Glomerular visceral epithelial cell (primary cell): ENCODE measurements around the gene LHFPL6.
"Not testable (repeated sequence)": the region's sequence is repeated elsewhere in the genome, so short reads cannot be mapped to it uniquely, and the experiment has no call there.

Experiments
- DNase-seq: peaks from one replicate; pipeline ENCODE4 v3.0.0-alpha.2; 2016; ENCODE audit errors: extremely low spot score

The LHFPL6 gene

GRCh38 chr13:39347926-39348901 is 254.8 kb downstream of the LHFPL6 start:
- DNase-seq: no peak

DNA sequence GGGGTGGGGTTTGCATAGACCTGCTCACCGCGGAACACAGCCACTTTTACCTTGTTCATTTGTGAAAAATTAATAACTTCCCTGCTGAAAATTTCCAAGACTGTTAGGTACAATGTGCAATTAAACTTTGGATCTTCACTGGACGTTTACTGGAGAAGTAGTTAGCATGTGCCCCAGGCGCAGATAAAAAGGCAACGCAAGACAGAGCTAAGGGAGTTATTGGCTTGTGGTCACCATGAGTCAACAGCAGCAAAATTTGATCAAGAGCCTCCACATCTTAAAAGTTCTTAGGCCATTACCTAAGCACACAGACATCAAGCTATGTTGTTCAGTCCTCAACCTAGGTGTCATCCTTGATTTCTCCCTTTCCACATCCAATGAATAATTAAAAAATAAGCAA is 257.0 kb downstream of the LHFPL6 start:
- no peak for DNase-seq

DNA sequence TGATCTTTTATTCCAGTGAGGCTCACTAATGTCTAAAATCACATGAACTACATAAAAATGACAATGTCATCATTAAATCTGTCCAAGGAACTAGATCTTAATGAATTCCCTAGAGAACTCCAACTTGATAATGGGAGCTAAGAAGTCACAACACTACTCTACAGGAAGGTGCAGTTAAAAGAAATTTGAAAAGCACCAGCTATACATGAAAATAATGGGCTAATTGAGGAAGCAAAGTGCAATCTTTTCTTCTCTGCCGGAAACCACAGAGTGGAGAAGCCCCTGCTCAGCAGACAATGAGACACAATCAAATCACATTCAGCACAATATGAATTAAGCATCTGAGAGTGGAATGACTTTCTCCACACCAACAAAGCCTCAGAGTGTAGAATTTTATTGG is 261.7 kb downstream of the LHFPL6 start:
- DNase-seq: no peak

- DNase-seq: not testable (repeated sequence)
These were observed 264.9 kb downstream of the LHFPL6 start for GRCh38 chr13:39338114-39338513.

DNA sequence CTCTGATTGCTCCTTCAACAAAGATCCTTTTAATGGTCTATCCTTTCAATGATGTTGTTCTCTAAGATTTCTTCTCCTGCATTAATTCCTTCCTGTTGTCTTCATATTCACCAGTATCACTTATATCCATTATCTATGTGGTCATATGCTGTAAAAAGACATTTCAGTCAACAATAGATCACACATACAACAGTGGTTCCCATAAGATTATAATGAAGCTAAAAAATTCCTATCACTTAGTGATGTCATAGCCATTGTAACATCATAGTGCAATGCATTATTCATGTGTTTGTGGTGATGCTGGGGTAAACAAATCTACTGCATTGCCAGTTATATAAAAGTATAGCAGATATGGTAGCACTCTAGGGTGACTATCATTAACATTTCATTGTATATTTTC is 266.1 kb downstream of the LHFPL6 start:
- DNase-seq: no peak

- no peak for DNase-seq
These were observed 266.8 kb downstream of the LHFPL6 start for GRCh38 chr13:39336207-39336606.

GRCh38 chr13:39335721-39336120 is 267.3 kb downstream of the LHFPL6 start:
- DNase-seq: no peak

DNA sequence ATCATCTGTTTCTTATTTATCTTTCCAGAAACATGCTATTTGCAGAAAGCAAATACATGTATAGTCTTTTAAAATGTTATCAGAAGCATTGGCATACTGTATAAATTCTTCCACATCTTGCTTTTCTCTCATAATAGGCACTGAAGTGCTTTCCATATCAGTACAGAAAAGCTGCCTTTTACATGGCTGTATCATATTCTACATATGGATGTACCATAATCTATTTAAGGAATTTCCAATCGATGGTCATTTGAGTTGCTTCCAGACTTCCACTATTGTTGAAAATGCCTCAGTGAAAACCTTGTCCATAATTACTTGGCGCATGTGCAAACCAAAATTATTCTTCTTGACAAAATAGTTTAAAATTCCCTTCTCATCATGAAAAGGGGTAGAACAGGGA is 272.5 kb downstream of the LHFPL6 start:
- no peak for DNase-seq

GRCh38 chr13:39329182-39329639 is 273.8 kb downstream of the LHFPL6 start:
- DNase-seq: no peak

GRCh38 chr13:39327172-39327479 is 275.9 kb downstream of the LHFPL6 start:
- no peak for DNase-seq

DNA sequence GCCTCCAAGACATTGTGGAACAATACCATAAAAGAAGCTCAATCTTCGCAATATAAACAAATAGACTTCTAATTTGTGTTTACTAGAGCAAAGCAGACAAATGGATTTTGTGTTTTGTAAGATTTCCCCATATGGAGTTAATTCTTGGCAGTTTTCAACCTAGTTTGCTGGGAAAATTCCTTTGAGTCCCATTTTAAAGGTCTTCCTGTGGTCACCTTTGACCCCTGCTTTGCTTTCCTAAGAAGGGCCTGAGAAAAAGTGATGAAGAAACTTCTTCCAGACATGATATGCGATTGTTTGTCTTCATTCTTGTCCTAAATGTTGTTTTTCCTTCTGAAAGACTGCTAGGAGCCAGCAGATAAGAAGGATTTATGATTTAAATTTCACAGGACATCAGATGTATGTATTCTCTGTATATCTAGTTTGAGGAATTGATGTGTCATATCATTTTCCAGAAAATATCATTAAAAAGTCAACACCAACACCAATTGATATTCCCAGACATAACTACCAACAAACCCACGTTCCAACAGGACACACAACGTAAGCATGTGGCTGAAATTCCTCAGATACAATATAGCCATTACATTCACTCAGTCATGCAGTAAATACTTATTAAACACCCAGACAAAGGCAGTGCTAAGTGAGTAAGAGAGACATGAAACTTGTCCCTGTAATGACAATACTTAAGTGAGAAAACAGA is 276.4 kb downstream of the LHFPL6 start:
- DNase-seq: no peak

DNA sequence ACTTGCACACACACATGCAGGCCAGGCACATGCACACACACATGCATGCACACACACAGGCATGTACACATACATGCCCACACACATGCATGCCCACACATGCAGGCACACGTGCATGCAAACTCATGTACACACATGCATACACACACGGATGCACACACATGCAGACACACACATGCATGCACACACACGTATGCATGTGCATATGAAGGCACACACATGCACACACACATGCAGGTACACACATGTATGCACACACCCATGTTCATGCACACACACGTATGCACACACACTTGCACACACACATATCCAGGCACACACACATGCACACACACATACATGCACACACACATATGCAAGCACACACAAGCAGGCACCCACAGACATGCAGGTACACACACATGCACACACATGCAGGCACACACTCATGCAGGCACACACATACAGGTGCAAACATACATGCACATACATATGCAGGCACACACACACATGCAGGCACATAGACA is 278.1 kb downstream of the LHFPL6 start:
- DNase-seq: no peak

DNA sequence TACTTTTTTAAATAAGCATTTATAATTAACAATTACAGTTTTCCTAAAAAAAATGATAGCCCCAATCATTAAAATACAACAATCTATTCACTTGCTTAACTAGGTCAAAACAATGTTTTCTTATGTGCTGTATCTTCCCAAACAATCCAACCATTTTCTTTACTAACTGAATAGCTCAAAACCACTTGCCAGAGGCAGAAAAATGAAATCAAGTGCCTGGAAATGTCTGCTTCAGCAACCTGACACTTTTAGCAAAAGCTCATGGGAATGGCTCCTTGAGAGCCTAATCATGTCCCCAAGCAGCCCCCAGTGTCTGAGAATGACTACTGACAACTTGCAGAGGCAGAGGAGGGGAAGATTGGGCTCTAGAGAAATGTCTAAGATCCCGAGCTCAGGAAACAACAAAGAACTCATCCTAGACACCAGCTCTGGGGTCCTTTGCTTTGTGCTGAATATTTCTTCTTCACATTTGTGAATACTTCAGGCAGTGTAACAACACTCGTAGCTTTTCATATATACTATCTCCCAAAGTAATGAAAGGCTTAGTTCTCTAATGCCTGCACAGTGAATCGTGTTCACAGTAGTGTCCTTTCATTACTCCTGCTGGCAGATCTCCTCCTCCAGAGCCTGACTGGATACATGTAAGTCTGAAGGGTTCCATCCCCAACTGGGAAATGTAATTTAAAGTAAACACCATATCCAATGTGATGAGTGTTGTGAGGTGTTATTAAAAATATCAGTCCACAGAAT is 280.0 kb downstream of the LHFPL6 start:
- DNase-seq: no peak

DNA sequence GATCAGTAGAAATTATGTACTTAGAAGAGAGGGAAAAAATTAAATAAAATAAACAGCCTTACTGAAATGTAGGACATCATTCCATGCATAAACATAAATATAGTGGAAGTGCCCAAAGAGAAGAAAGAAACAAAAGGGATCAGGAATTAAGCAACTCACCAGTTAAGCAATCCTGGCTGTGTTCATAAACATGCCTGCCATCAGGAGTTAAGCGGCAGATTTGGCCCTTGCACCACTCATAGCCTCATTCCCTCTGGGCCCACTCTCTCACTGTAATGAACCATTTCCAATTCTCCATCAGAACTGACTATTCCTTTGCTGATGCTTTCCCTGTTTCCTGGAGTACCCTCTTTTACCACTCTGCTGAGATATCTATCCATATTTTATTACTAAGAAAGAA is 281.4 kb downstream of the LHFPL6 start:
- no peak for DNase-seq

- DNase-seq: no peak
These were observed 284.8 kb downstream of the LHFPL6 start for GRCh38 chr13:39318161-39318560.

DNA sequence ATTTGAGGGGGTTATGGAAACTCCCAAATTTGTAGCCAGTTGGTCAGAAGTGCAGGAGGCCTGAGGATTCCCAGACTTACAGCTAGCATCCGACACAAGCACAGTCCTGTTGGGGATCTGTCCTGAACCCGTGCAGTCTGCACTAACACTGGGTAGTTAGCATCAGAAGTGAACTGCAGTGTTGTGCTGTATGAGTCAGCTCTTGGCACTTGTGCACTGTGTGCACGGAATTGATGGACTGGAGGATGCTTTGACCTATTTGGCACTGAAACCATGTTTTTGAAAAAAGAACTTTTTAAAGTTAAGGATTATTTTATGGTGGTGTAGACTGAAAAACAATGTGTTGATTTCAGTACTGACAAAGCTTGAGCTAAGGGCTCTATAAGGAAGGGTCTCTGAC is 285.7 kb downstream of the LHFPL6 start:
- DNase-seq: no peak

DNA sequence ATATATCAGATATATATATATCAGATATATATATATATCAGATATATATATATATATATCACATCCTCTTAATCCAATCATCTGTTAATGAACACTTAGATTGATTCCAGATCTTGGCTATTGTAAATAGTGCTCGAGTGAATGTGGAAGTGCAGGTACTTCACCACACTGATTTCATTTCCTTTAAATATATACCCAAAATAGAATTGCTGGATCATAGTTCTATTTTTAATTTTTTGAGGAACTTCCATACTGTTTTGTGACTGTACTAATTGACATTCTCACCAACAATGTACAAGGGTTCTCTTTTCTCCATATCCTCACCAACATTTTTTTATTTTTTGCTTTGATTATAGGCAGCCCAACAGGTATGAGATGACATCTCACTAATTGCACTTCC is 287.2 kb downstream of the LHFPL6 start:
- DNase-seq: no peak

GRCh38 chr13:39313721-39314120 is 289.3 kb downstream of the LHFPL6 start:
- no peak for DNase-seq

GRCh38 chr13:39312596-39312995 is 290.4 kb downstream of the LHFPL6 start:
- no peak for DNase-seq

GRCh38 chr13:39311619-39312018 is 291.4 kb downstream of the LHFPL6 start:
- peak; percentile 38 for DNase-seq

GRCh38 chr13:39310961-39311360 is 292.0 kb downstream of the LHFPL6 start:
- no peak for DNase-seq
